Left ventricle myocardium inferior (tissue), 1 donor: ENCODE measurements around the gene KRT80. TPM values are rescaled to one million over a fixed set of nuclear protein-coding genes. Genes with fewer than 3 reads are reported as not detected.

Source experiments
- DNase-seq: peaks from one replicate; pipeline ENCODE4 v3.0.0-alpha.2; 2020
- H3K27ac ChIP-seq: fragments of 200-600 bp; replicated peaks from 2 replicates; pipeline ENCODE4 v1.8.0; 2021
- H3K27me3 ChIP-seq: fragments of 200-600 bp; 2 replicates; pipeline ENCODE4 v1.8.0; 2021; ENCODE audit warnings: low read depth
- H3K36me3 ChIP-seq: fragments of 200-600 bp; 2 replicates; pipeline ENCODE4 v1.8.0; 2021
- H3K4me1 ChIP-seq: fragments of 200-600 bp; 2 replicates; pipeline ENCODE4 v1.8.0; 2021
- H3K4me3 ChIP-seq: fragments of 200-600 bp; 2 replicates; pipeline ENCODE4 v1.8.0; 2021; ENCODE audit warnings: mild to moderate bottlenecking, moderate library complexity
- H3K9me3 ChIP-seq: fragments of 200-600 bp; replicated peaks from 2 replicates; pipeline ENCODE4 v1.8.0; 2021
- intact Hi-C: fragments of 100-400 bp; cut with micrococcal nuclease; formaldehyde crosslinking; loops from one replicate; pipeline ENCODE4 v1.11.0; 2022
- total RNA-seq: library from RNA; stranded (reverse); fragmentation: NEBNext Ultra II Directional; extraction: Animal tissue kit (Norgen Biotek cat#: 25700); gene quantifications from one replicate; pipeline ENCODE4 v1.2.1, GENCODE V29; 2021
- TF ChIP-seq, protein P1 (sequence below): fragments of 200-600 bp; IDR thresholded peaks from 2 replicates; pipeline ENCODE4 v1.8.0; 2021; ENCODE audit warnings: antibody characterized with exemption, mild to moderate bottlenecking, borderline replicate concordance
- donor health status: DM: no; HTN: yes; CAD: no; lungs with severe emphysema.

KRT80 gene
- total RNA-seq, 1 donor from 2014 or later, result not detected

GRCh38 chr12:52165096-52165855 is 26.5 kb downstream of the KRT80 start:
- H3K36me3 ChIP-seq, result no peaks in the 10 kb centered on the region
- TF ChIP-seq, protein P1, sequence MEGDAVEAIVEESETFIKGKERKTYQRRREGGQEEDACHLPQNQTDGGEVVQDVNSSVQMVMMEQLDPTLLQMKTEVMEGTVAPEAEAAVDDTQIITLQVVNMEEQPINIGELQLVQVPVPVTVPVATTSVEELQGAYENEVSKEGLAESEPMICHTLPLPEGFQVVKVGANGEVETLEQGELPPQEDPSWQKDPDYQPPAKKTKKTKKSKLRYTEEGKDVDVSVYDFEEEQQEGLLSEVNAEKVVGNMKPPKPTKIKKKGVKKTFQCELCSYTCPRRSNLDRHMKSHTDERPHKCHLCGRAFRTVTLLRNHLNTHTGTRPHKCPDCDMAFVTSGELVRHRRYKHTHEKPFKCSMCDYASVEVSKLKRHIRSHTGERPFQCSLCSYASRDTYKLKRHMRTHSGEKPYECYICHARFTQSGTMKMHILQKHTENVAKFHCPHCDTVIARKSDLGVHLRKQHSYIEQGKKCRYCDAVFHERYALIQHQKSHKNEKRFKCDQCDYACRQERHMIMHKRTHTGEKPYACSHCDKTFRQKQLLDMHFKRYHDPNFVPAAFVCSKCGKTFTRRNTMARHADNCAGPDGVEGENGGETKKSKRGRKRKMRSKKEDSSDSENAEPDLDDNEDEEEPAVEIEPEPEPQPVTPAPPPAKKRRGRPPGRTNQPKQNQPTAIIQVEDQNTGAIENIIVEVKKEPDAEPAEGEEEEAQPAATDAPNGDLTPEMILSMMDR, result no peak
- H3K27me3 ChIP-seq, result no peaks in the 10 kb centered on the region
- intact Hi-C loops, result no loop called here
- H3K4me1 ChIP-seq, result peaks cover 16% of the 10 kb centered on the region
- no peak overlapping the region for H3K4me3 ChIP-seq
- no peak overlapping the region for H3K27ac ChIP-seq
- DNase-seq, result no peak
- H3K9me3 ChIP-seq, result no peaks in the 10 kb centered on the region

DNA sequence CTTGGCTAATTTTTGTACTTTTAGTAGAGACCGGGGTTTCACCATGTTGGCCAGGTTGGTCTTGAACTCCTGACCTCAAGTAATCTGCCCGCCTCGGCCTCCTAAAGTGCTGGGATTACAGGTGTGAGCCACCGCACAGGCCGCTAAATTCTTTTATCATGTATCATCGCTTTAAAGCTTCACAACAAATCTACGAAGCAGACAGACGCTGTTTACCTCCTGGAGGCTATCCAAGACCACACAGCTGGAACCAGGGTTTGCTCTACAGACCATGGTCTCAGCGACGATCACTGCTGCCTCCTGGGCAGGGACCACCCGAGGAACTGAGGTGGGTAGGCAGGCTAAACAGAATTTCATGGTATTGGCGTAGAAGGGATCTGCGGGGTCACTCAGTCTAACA is 27.2 kb downstream of the KRT80 start:
- intact Hi-C loops, result no loop called here
- no peak overlapping the region for H3K27ac ChIP-seq
- DNase-seq, result no peak
- no peaks in the 10 kb centered on the region for H3K9me3 ChIP-seq
- TF ChIP-seq, protein P1, result no peak
- H3K4me3 ChIP-seq, result no peak overlapping the region
- H3K4me1 ChIP-seq, result peaks cover 16% of the 10 kb centered on the region
- no peaks in the 10 kb centered on the region for H3K27me3 ChIP-seq
- H3K36me3 ChIP-seq, result no peaks in the 10 kb centered on the region

- H3K27ac ChIP-seq, result no peak overlapping the region
- no peaks in the 10 kb centered on the region for H3K9me3 ChIP-seq
- no peaks in the 10 kb centered on the region for H3K27me3 ChIP-seq
- H3K36me3 ChIP-seq, result no peaks in the 10 kb centered on the region
- DNase-seq, result no peak
- H3K4me3 ChIP-seq, result no peak overlapping the region
- intact Hi-C loops, result no loop called here
- TF ChIP-seq, protein P1, result no peak
- peaks cover 9% of the 10 kb centered on the region for H3K4me1 ChIP-seq
Observed at GRCh38 chr12:52162981-52163380, 28.8 kb downstream of the KRT80 start.

GRCh38 chr12:52160200-52160599 is 31.6 kb downstream of the KRT80 start:
- no peak for DNase-seq
- Histone ChIP-seq H3K4me3 (no peak overlapping the region), H3K9me3 (no peaks in the 10 kb centered on the region), H3K27ac (no peak overlapping the region), H3K27me3 (no peaks in the 10 kb centered on the region), H3K4me1 (peaks cover 20% of the 10 kb centered on the region), H3K36me3 (no peaks in the 10 kb centered on the region)
- TF ChIP-seq, protein P1, result no peak
- intact Hi-C loops, result no loop called here

DNA sequence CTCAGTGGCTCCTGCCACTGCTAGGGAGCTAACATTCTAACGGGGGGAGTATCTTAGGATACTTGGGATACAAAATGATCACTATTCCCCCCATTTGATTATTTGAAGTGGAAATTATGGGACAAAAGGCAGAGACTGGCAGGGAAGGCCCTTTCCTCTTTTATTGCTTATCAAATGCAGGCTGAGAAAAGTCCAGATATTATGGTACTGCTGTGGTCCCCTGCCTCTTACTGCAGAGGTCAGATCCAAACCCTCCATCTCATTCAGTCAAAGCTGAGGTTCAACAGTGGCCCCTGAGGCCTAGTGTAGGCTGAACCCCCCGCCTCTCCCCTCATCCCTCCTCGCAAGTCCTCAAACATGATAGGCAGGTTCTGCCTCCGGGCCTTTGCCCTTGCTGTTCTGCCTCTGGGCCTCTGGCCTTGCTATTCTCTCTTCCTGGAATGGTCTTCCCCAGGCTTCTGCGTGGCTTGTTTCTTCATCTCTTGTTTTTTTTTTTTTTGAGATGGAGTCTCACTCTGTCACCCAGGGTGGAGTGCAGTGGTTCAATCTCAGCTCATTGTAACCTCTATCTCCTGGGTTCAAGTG is 34.2 kb downstream of the KRT80 start:
- TF ChIP-seq, protein P1, result no peak
- DNase-seq, result no peak
- Histone ChIP-seq H3K27ac (no peak overlapping the region), H3K36me3 (no peaks in the 10 kb centered on the region), H3K9me3 (no peaks in the 10 kb centered on the region), H3K4me3 (no peak overlapping the region), H3K4me1 (peaks cover 18% of the 10 kb centered on the region), H3K27me3 (peaks cover 5% of the 10 kb centered on the region)
- intact Hi-C loops, result loop anchor here (5.0 kb wide), 2 partner anchors 170 to 350 kb away; no protein-coding TSS in a partner anchor
